ENCODE measurements around the gene AP1G1. TPM values are rescaled to one million over a fixed set of nuclear protein-coding genes. Genes with fewer than 3 reads are reported as not detected.

AP1G1 gene
- total RNA-seq, 1 experiment from 2014 or later, result 79.2 TPM

DNA sequence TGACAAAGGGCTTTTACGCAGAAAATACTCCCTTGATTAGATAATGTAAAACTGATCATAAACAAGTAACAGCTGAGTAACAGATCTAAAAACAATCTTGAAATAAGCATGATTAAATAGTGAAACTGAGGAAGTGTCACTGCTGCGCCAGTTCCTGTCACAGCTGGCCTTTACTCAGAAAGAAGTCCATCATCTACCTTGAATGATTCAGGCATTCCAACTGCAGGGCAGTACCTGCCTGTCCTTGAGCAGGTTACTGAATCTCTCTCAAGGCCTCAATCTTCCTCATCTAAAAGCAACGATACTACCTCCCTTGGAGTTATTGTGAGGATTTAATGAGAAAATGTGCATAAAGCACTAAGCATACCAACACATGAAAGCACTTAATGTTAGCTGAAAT, 96.8 kb downstream of the AP1G1 start:
- Histone ChIP-seq H3K4me1 (ENCODE audit: insufficient read depth, low read length) (peaks cover 17% of the 10 kb centered on the region), H3K23ac (ENCODE audit: insufficient read length, low read depth, low read length) (no peak overlapping the region), H2BK5ac (ENCODE audit: insufficient read length, low read length) (no peak overlapping the region), H2AK5ac (ENCODE audit: insufficient read length, low read length) (no peak overlapping the region), H4K91ac (ENCODE audit: insufficient read length, low read depth, low read length) (no peak overlapping the region), H2BK12ac (ENCODE audit: insufficient read length, low read depth, low read length) (no peak overlapping the region), H3K56ac (ENCODE audit: insufficient read length, low read depth, low read length) (no peak overlapping the region), H3K18ac (ENCODE audit: insufficient read length, low read depth, low read length) (no peak overlapping the region), H4K20me1 (ENCODE audit: control insufficient read depth, insufficient read depth, insufficient read length) (no peaks in the 10 kb centered on the region), H3K79me2 (ENCODE audit: insufficient read depth, low read length) (peaks cover 11% of the 10 kb centered on the region; the same call in 1 of the 2 replicates), H3K9me3 (ENCODE audit: control insufficient read depth, low read depth, low read length) (no peaks in the 10 kb centered on the region), H2BK120ac (ENCODE audit: low read depth, low read length, poor library complexity, severe bottlenecking) (no peak overlapping the region), H3K27ac (ENCODE audit: insufficient read length, low read depth, low read length) (no peak overlapping the region), H3K14ac (ENCODE audit: insufficient read depth, low read length) (no peak overlapping the region), H2AFZ (ENCODE audit: low read length) (no peak overlapping the region), H4K5ac (ENCODE audit: insufficient read length, low read depth, low read length) (no peak overlapping the region), H4K8ac (replicated peaks; ENCODE audit: insufficient read length, low read depth, low read length) (no peak overlapping the region), H3K4ac (ENCODE audit: low read depth, low read length) (no peak overlapping the region), H3K79me1 (ENCODE audit: insufficient read depth, low read depth, low read length, poor library complexity, severe bottlenecking) (peaks cover 12% of the 10 kb centered on the region), H3K9ac (ENCODE audit: extremely low read depth, insufficient read length, low read length) (no peak overlapping the region), H3K4me2 (ENCODE audit: insufficient read depth, insufficient read length, low read length) (no peak overlapping the region), H3K27me3 (ENCODE audit: insufficient read depth, low read length) (no peaks in the 10 kb centered on the region), H2BK15ac (ENCODE audit: low read depth, low read length) (no peak overlapping the region), H2BK20ac (ENCODE audit: low read depth, low read length, poor library complexity, severe bottlenecking) (no peak overlapping the region), H3K23me2 (ENCODE audit: insufficient read length, low read depth, low read length, poor library complexity, severe bottlenecking) (no peaks in the 10 kb centered on the region), H3T11ph (ENCODE audit: low read length) (no peak overlapping the region)
- no peaks in the 10 kb centered on the region for H3K27me3 Mint-ChIP-seq (ENCODE audit: low read depth)
- peak overlapping the region; percentile 78 to 92 (median 83); a peak in 5 of 7 replicates for H3K27ac Mint-ChIP-seq
- TF ChIP-seq, protein P1, sequence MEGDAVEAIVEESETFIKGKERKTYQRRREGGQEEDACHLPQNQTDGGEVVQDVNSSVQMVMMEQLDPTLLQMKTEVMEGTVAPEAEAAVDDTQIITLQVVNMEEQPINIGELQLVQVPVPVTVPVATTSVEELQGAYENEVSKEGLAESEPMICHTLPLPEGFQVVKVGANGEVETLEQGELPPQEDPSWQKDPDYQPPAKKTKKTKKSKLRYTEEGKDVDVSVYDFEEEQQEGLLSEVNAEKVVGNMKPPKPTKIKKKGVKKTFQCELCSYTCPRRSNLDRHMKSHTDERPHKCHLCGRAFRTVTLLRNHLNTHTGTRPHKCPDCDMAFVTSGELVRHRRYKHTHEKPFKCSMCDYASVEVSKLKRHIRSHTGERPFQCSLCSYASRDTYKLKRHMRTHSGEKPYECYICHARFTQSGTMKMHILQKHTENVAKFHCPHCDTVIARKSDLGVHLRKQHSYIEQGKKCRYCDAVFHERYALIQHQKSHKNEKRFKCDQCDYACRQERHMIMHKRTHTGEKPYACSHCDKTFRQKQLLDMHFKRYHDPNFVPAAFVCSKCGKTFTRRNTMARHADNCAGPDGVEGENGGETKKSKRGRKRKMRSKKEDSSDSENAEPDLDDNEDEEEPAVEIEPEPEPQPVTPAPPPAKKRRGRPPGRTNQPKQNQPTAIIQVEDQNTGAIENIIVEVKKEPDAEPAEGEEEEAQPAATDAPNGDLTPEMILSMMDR (conservative IDR thresholded peaks at IDR 0.05), result no peak
- H3K4me1 Mint-ChIP-seq, result peaks cover 66% of the 10 kb centered on the region in 2 experiments
- peaks cover 0 to 20% (median 8%) of the 10 kb centered on the region in 3 experiments; a peak in 4 of 7 replicates for H3K36me3 Mint-ChIP-seq (ENCODE audit: insufficient read depth in 1 of 3, low read depth in 3 of 3)
- DNase-seq, result no peak
- WGBS (ENCODE audit: extremely low coverage, insufficient read length, low lambda C conversion rate), result no CpG with 5 or more reads among the region's 3 CpGs
- peak overlapping the region; percentile 17 to 64; a peak in 3 of 5 replicates for H3K4me3 Mint-ChIP-seq
- H3K9me3 Mint-ChIP-seq, result no peaks in the 10 kb centered on the region

Data from H9 (cell line).